Measurements from ENCODE around the gene NSMCE1. TPM values are rescaled to one million over a fixed set of nuclear protein-coding genes. Genes with fewer than 3 reads are reported as not detected.

NSMCE1 gene
- total and polyA plus RNA-seq, 2 of the 8 experiments (the other 6 are each of a cell fraction or from before 2014, with no cell fraction given) = 8.1 to 16.6 TPM

DNA sequence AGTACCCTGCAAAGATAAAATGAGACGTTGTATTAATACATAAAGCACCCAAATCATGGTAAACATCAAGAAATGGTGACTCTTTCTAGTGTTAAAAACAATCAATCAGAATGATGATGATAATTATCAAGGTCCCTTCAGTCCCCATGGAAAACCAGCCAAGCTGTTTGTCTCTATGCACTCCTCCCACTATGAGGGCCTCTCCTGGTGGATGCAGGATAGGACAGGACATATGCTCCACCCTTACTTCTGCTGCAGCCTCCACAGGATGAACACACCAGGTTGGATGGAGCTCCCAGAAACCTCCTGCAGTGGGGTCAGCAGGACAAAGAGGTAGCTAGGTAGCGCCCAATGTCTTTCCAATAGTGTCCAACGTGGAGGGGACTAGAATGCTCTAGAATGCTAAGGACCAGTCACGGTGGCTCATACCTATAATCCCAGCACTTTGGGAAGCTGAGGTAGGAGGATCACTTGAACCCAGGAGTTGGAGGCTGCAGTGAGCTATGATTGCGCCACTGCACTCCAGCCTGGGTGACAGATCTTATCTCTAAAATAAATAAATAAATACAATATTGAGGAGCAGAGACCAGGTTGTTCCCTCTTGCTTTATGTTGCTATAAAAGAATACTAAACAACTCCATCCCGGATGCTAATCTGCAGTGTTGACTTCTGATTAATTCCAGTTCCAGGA is 75.1 kb downstream of the NSMCE1 start:
- Histone ChIP-seq H2BK120ac (replicated peaks; ENCODE audit: low read depth, low read length) (no peak overlapping the region), H4K8ac (ENCODE audit: extremely low read depth, insufficient read depth, low read length) (no peak overlapping the region), H2BK5ac (ENCODE audit: low read depth, low read length) (no peak overlapping the region), H3K18ac (ENCODE audit: extremely low read depth, low read length) (no peak overlapping the region), H4K5ac (ENCODE audit: insufficient read length, low read depth, low read length) (no peak overlapping the region), H3K79me2 (ENCODE audit: control insufficient read depth in 1 of 2, insufficient read depth in 2 of 2, low read length in 2 of 2) (no peaks in the 10 kb centered on the region), H3K4ac (replicated peaks; ENCODE audit: insufficient read length, low read depth, low read length) (no peak overlapping the region), H2BK12ac (ENCODE audit: low read depth, low read length) (no peak overlapping the region), H2BK15ac (ENCODE audit: low read length) (no peak overlapping the region), H4K20me1 (replicated peaks in 1 of 2; ENCODE audit: control insufficient read depth in 1 of 2, insufficient read depth in 2 of 2, low read length in 2 of 2) (no peaks in the 10 kb centered on the region), H2BK20ac (ENCODE audit: low read length) (no peak overlapping the region), H4K91ac (replicated peaks; ENCODE audit: insufficient read length, low read length) (no peak overlapping the region), H3K79me1 (ENCODE audit: low read depth, low read length) (no peaks in the 10 kb centered on the region), H3K23ac (ENCODE audit: insufficient read length) (no peak overlapping the region), H3K36me3 (ENCODE audit: control insufficient read depth in 2 of 4, insufficient read depth in 4 of 4, low read length in 3 of 4) (no peaks in the 10 kb centered on the region), H3K27ac (ENCODE audit: low read depth, low read length) (no peak overlapping the region), H3K56ac (replicated peaks; ENCODE audit: insufficient read length, low read depth, low read length) (no peak overlapping the region), H3K4me1 (replicated peaks in 1 of 4; ENCODE audit: control insufficient read depth in 3 of 4, insufficient read depth in 4 of 4, low read length in 3 of 4) (peaks cover 0 to 6% (median 4%) of the 10 kb centered on the region in 4 experiments; a peak in 4 of 7 replicates), H2AK5ac (ENCODE audit: low read depth, low read length) (no peak overlapping the region), H3K4me2 (ENCODE audit: insufficient read depth in 1 of 2, low read depth in 2 of 2, low read length in 2 of 2) (no peak overlapping the region), H3K4me3 (ENCODE audit: extremely low read depth in 1 of 4, insufficient read depth in 2 of 4, low read depth in 3 of 4, low read length in 4 of 4) (no peak overlapping the region), H3K14ac (ENCODE audit: insufficient read length) (no peak overlapping the region), H3K9me3 (ENCODE audit: insufficient read depth in 2 of 2, low read depth in 1 of 2, low read length in 1 of 2) (no peaks in the 10 kb centered on the region), H3K9ac (replicated peaks in 1 of 4; ENCODE audit: extremely low read depth in 1 of 4, low read depth in 3 of 4, low read length in 3 of 4) (no peak overlapping the region), H3K27me3 (replicated peaks in 1 of 4; ENCODE audit: control insufficient read depth in 3 of 4, extremely low read depth in 1 of 4, insufficient read depth in 3 of 4, low read length in 3 of 4) (no peaks in the 10 kb centered on the region), H3K23me2 (ENCODE audit: low read depth, low read length) (no peaks in the 10 kb centered on the region), H2AFZ (ENCODE audit: low read length) (no peak overlapping the region)
- no peak for FAIRE-seq
- TF ChIP-seq CTCF (IDR thresholded peaks at IDR 0.05; ENCODE audit: control extremely low read depth in 1 of 3, insufficient read depth in 1 of 3, low read depth in 1 of 3, low read length in 3 of 3) (peak in 2 of 3 experiments; percentile 2 to 26; a peak in 2 of 4 replicates), E2F6 (IDR thresholded peaks at IDR 0.05) (no peak)
- WGBS, 2 experiments (ENCODE audit: extremely low coverage in 1 of 2, insufficient coverage in 1 of 2, insufficient read length in 1 of 2, insufficient replicate concordance in 2 of 2, low coverage in 1 of 2, low lambda C conversion rate in 2 of 2, missing lambda C conversion rate in 1 of 2) = 93% methylated on average over 6 of the region's 6 CpGs; no CpG with 5 or more reads in 1 of the 2 experiments
- DNase-seq (ENCODE audit: low read depth in 1 of 2, low spot score in 2 of 2) = no peak
- ChIA-PET CTCF (ENCODE audit: partially characterized antibody) (interaction anchor here (0.7 to 3.3 kb wide), 3 partner anchors 14 to 174 kb away, joined by 3 to 17 read pairs (median 7); no protein-coding TSS in a partner anchor), POLR2A (ENCODE audit: partially characterized antibody) (interaction anchor here (0.8 kb wide), 1 partner anchor 10 kb away, joined by 3 read pairs; the partner anchor contains the start of gene KDM8)

Data from H1 (cell line).